GM19397 (cell line): ENCODE measurements around the gene NCAPD2.
A peak's percentile ranks its signal among the peaks of the same experiment; 100 is the strongest.
"Not testable (repeated sequence)": the region's sequence is repeated elsewhere in the genome, so short reads cannot be mapped to it uniquely, and the experiment has no call there.

Experiments
- ATAC-seq: cut with Tn5 transposase; IDR thresholded peaks from one replicate; pipeline ENCODE4 v1.9.1; 2021; ENCODE audit warnings: mild to moderate bottlenecking, moderate library complexity; ENCODE audit not compliant: unreplicated experiment

Gene NCAPD2

GRCh38 chr12:6464531-6464930 is 29.4 kb upstream of the NCAPD2 start:
- ATAC-seq, result no peak

GRCh38 chr12:6465467-6466183 is 28.3 kb upstream of the NCAPD2 start:
- no peak for ATAC-seq

- ATAC-seq, result no peak
These were observed 27.7 kb upstream of the NCAPD2 start for GRCh38 chr12:6466184-6466573.

- not testable (repeated sequence) for ATAC-seq
These were observed 27.2 kb upstream of the NCAPD2 start for GRCh38 chr12:6466751-6467150.

GRCh38 chr12:6467571-6468282 is 26.2 kb upstream of the NCAPD2 start:
- not testable (repeated sequence) for ATAC-seq

GRCh38 chr12:6468283-6468575 is 25.7 kb upstream of the NCAPD2 start:
- ATAC-seq, result no peak

DNA sequence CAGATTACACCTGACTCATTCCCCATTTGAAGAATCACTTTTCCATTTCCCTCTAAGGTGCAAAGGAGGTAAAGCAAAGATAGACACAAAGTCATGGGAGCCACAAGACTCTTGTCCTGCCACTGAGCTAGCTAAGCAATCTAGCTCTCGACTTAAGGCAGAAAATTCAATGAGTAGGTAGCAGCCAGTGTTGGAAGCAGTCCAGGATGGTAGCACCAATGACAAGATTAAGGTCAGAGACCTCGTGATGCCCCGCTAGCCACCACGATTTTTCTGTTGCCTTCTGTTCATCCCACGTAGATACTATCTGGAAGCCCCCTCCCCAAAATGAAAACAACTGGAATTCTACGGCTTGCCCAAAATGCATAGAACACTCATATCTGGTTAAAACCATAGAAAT is 24.8 kb upstream of the NCAPD2 start:
- no peak for ATAC-seq

DNA sequence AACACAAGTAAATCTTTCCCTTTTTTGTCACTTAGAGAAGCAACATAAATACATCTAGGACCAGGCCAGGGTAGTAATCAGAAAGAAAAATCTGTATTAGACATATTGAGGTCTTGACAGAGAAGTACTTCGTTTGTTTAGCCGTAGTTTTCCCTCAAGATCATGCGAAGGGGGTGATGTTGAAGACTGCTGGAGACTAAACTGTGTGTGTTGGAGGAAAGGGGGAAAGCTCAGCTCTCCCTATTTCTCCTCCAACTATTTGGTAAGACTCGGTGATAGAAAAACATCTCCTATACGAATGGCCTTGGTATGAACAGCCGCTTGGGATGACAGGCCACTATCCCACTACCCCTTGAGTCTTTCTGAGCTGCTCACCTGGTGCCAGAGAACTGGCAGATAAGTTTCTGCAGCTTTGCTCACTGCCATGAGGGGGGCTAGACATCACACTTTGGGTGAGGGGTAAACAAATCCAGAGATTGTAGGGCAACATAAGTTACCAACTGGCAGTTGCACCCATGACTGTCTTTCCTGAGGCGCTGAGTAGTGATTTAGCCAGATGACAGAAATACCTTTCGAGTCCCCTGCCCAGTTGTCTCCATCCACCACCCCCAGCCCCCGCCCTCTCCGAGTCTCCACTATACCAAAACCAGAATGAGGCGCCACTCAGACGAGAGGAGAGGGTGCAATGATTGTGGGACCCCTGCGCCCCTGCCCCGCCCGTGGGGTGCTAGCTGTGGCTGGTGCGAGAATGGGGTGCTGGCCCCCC is 24.1 kb upstream of the NCAPD2 start:
- no peak for ATAC-seq

GRCh38 chr12:6470375-6471163 is 23.3 kb upstream of the NCAPD2 start, which contains the start of gene VAMP1:
Gene VAMP1, minus strand, starts transcription at chr12:6470677. Its CDS starts 146 bp downstream, at chr12:6470531.
- ATAC-seq, result peak; percentile 87

DNA sequence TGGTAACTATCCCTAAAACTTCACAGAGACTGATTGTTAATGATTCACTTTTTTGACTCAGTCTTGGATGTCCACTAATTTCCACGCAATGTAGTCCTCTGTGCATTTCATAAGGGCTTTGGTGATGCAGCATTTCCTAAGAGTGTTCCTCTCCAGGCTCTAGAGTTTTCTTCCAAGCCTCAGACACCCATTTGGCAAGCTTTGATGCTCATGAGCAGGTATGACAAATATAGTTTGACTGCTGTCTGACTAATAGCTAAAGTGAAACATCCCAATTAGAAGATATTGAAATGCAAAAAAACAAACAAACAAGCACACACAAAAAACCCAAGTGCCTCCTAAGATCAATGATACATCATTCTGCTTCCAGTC is 21.9 kb upstream of the NCAPD2 start:
- no peak for ATAC-seq

GRCh38 chr12:6472491-6472890 is 21.4 kb upstream of the NCAPD2 start:
- no peak for ATAC-seq

GRCh38 chr12:6475233-6475975 is 18.5 kb upstream of the NCAPD2 start:
- not testable (repeated sequence) for ATAC-seq

DNA sequence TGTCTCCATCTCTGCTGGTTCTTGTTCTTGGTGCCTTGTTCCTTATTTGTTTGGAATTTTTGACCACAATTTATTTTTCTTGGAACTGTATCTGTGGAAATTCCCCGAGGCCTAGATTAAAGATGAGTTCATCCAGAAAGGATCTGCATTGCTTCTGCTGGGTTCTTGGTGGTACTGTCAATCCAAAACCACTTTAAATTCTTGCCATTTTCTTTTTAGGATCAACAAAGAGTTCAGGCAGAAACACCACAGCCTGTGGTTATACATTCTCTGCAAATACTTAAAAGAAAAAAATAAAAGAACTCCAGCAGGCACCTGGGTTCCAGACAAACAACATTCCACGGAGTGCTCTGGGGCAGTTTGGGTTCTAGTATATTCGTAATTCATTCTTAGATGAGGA is 17.4 kb upstream of the NCAPD2 start:
- no peak for ATAC-seq

DNA sequence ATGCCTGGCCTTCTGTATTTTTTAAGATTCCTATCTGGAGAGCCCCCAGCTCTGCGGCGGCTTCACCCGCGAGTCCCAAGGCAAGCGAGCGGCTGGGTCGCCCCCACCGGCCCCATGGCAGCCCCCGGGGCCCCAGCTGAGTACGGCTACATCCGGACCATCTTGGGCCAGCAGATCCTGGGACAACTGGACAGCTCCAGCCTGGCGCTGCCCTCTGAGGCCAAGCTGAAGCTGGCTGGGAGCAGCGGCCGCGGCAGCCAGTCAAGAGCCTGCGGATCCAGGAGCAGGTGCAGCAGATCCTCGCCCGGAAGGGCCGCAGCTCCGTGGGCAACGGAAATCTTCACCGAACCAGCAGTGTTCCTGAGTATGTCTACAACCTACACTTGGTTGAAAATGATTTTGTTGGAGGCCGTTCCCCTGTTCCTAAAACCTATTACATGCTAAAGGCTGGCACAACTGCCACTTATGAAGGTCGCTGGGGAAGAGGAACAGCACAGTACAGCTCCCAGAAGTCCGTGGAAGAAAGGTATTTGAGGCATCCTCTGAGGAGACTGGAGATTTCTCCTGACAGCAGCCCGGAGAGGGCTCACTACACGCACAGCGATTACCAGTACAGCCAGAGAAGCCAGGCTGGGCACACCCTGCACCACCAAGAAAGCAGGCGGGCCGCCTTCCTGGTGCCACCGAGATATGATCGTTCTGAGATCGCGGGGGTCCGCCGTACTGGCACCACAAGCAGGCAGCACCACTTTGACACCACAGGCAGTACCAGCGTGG is 16.1 kb upstream of the NCAPD2 start:
- not testable (repeated sequence) for ATAC-seq

GRCh38 chr12:6478416-6478815 is 15.5 kb upstream of the NCAPD2 start:
- no peak for ATAC-seq

DNA sequence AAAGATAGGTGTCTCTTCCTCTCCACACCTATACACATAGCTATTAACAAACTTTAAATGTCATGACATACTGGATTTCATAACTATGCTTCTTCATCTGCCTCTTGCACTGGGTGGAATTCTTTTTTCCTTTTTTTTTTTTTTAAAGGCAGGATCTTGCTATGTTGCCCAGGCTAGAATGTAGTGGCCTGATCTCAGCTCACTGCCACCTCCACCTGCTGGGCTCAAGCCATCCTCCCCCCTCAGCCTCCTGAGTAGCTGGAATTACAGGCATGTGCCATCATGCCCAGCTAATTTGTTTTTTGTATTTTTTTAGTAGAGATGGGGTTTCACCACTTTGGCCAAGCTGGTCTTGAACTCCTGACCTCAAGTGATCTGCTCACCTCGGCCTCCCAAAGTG is 5.7 kb upstream of the NCAPD2 start:
- ATAC-seq, result no peak

DNA sequence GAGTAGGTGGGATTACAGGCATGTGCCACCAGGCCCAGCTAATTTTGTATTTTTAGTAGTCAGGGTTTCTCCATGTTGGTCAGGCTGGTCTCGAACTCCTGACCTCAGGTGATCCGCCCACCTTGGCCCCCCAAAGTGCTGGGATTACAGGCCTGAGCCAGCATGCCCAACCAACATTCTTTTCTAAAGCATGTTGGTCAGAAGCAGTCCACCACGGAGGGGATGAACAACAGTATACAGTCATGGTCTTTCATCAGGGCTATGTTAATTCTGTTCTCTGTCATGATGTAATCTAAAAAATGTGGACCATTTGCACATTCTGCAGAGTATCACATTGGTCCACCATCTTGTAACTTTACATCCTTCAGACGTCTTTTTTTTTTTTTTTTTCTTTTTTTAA is 4.5 kb upstream of the NCAPD2 start:
- ATAC-seq, result no peak

- ATAC-seq, result not testable (repeated sequence)
These were observed 3.2 kb upstream of the NCAPD2 start for GRCh38 chr12:6490673-6491072.

- peak; percentile 73 for ATAC-seq
These were observed 935 bp upstream of the NCAPD2 start, which contains the start of gene MRPL51 for GRCh38 chr12:6492838-6493496. Gene MRPL51, minus strand, starts transcription at chr12:6493262. Its CDS starts 126 bp downstream, at chr12:6493136.
